H1 (cell line): Measurements from ENCODE around the gene NUP42. TPM values are rescaled to one million over a fixed set of nuclear protein-coding genes. Genes with fewer than 3 reads are reported as not detected.

Source experiments
- CHD7 ChIP-seq: fragments of 300-600 bp; sonication (generic); IDR thresholded peaks from 2 replicates; pipeline ENCODE4 v1.7.1; 2012; ENCODE audit warnings: low read length, moderate library complexity, mild to moderate bottlenecking, inconsistent platforms; ENCODE audit not compliant: insufficient replicate concordance
- HDAC6 ChIP-seq: IDR thresholded peaks from one replicate; pipeline ENCODE4 v1.7.1; 2012; ENCODE audit warnings: low read depth, mild to moderate bottlenecking, inconsistent platforms, low read length, moderate library complexity
- NRF1 ChIP-seq: IDR thresholded peaks from 2 replicates; pipeline ENCODE4 v1.6.1; 2011; ENCODE audit warnings: mild to moderate bottlenecking, low read depth, low read length, improper control_type of control experiment
- PHF8 ChIP-seq: fragments of 200-600 bp; sonication (generic); conservative IDR thresholded peaks from 2 replicates; pipeline ENCODE4 v1.7.1; 2012; ENCODE audit warnings: low read depth, mild to moderate bottlenecking, inconsistent platforms, low read length, moderate library complexity
- SIN3A ChIP-seq, 2 experiments: IDR thresholded peaks in 1 of 2; conservative IDR thresholded peaks in 1 of 2; 2 replicates each; pipeline ENCODE4 v1.6.1; 2011 to 2012; ENCODE audit warnings: low read length in 2 of 2, improper control_type of control experiment in 1 of 2, low read depth in 1 of 2, mild to moderate bottlenecking in 1 of 2
- SP1 ChIP-seq: IDR thresholded peaks from 2 replicates; pipeline ENCODE4 v1.6.1; 2011; ENCODE audit warnings: low read depth, low read length
- TAF7 ChIP-seq: optimal IDR thresholded peaks from 2 replicates; pipeline ENCODE3; 2011; ENCODE audit warnings: low read depth, mild to moderate bottlenecking, inconsistent platforms, low read length, moderate library complexity, borderline replicate concordance
- polyA plus RNA-seq, 7 experiments: library from polyadenylated mRNA; depleted of rRNA in 3 of 7; stranded (reverse) in 5 of 7; unstranded in 2 of 7; fragments of >200 nt in 5 of 7; fragments of 200-250 nt in 2 of 7; gene quantifications; 1 replicate in 5 of 7; 2 replicates in 1 of 7; 4 replicates in 1 of 7; pipeline versions ENCODE4 v1.2.1 to v1.2.3, GENCODE V29; 2011 to 2013; ENCODE audit warnings: missing spikeins in 2 of 7, mixed read lengths in 2 of 7
- total RNA-seq: library from RNA; stranded (reverse); fragmentation: NEBNext Ultra II Directional; extraction: Animal tissue kit (Norgen Biotek cat#: 25700); gene quantifications from 2 replicates; pipeline ENCODE4 v1.2.1, GENCODE V29; 2021
- TF ChIP-seq, protein P1 (sequence below): IDR thresholded peaks from 2 replicates; pipeline ENCODE4 v1.6.1; 2011; ENCODE audit warnings: low read depth, mild to moderate bottlenecking, low read length; ENCODE audit not compliant: insufficient read depth

Gene NUP42
- total and polyA plus RNA-seq, 2 of the 8 experiments (the other 6 are each of a cell fraction or from before 2014, with no cell fraction given): 31.8 to 41.2 TPM

- TF ChIP-seq NRF1: no peak
- TF ChIP-seq SP1: peak; percentile 59; the same call in 1 of the 2 replicates
- TF ChIP-seq HDAC6: no peak
- TF ChIP-seq TAF7: no peak
- no peak for TF ChIP-seq CHD7
- peak in 1 of 2 experiments; percentile 90; a peak in 2 of 4 replicates for TF ChIP-seq SIN3A (conservative IDR thresholded peaks at IDR 0.05 in 1 of 2, IDR thresholded peaks at IDR 0.05 in 1 of 2; ENCODE audit: low read depth in 1 of 2, low read length in 2 of 2)
- TF ChIP-seq PHF8: peak; percentile 88
- TF ChIP-seq, protein P1, sequence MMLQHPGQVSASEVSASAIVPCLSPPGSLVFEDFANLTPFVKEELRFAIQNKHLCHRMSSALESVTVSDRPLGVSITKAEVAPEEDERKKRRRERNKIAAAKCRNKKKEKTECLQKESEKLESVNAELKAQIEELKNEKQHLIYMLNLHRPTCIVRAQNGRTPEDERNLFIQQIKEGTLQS: peak; percentile 90
These were observed at the start of gene NUP42 (continued) for GRCh38 chr7:23181684-23182553.
